GM19099 (cell line): ENCODE measurements around the gene LRP1B.

Source experiments
- POLR2A ChIP-seq: IDR thresholded peaks from 3 replicates; pipeline ENCODE4 v1.6.1; 2011; ENCODE audit warnings: low read depth; ENCODE audit not compliant: insufficient read length; ENCODE audit errors: extremely low read depth

The LRP1B gene

GRCh38 chr2:142030735-142031134, 100.1 kb downstream of the LRP1B start:
- TF ChIP-seq POLR2A, result no peak

GRCh38 chr2:142029974-142030373, 100.8 kb downstream of the LRP1B start:
- TF ChIP-seq POLR2A, result no peak

GRCh38 chr2:142025394-142025793, 105.4 kb downstream of the LRP1B start:
- no peak for TF ChIP-seq POLR2A

- TF ChIP-seq POLR2A, result no peak
Observed at GRCh38 chr2:142020368-142020767, 110.4 kb downstream of the LRP1B start.

- no peak for TF ChIP-seq POLR2A
Observed at GRCh38 chr2:142014536-142014935, 116.3 kb downstream of the LRP1B start.

GRCh38 chr2:142012797-142013196, 118.0 kb downstream of the LRP1B start:
- TF ChIP-seq POLR2A, result no peak

- no peak for TF ChIP-seq POLR2A
Observed at GRCh38 chr2:142010477-142011270, 120.1 kb downstream of the LRP1B start.

GRCh38 chr2:142008135-142008744, 122.6 kb downstream of the LRP1B start:
- no peak for TF ChIP-seq POLR2A

- no peak for TF ChIP-seq POLR2A
Observed at GRCh38 chr2:141994066-141994465, 136.8 kb downstream of the LRP1B start.

- no peak for TF ChIP-seq POLR2A
Observed at GRCh38 chr2:141992695-141993094, 138.1 kb downstream of the LRP1B start.

- TF ChIP-seq POLR2A, result no peak
Observed at GRCh38 chr2:141968433-141968832, 162.4 kb downstream of the LRP1B start.

GRCh38 chr2:141967980-141968379, 162.8 kb downstream of the LRP1B start:
- TF ChIP-seq POLR2A, result no peak

GRCh38 chr2:141967503-141967902, 163.3 kb downstream of the LRP1B start:
- no peak for TF ChIP-seq POLR2A

GRCh38 chr2:141959941-141960340, 170.9 kb downstream of the LRP1B start:
- TF ChIP-seq POLR2A, result no peak

GRCh38 chr2:141959016-141959415, 171.8 kb downstream of the LRP1B start:
- no peak for TF ChIP-seq POLR2A

GRCh38 chr2:141957827-141958450, 172.9 kb downstream of the LRP1B start:
- no peak for TF ChIP-seq POLR2A

GRCh38 chr2:141957321-141957720, 173.5 kb downstream of the LRP1B start:
- no peak for TF ChIP-seq POLR2A
